Activated CD8-positive, alpha-beta memory T cell treated with anti-CD3 and anti-CD28 coated beads, Interleukin-2, amount 50 U/mL, for 4 hours (primary cell): Measurements from ENCODE around the gene ID3.

Experiments used
- DNase-seq: peaks from one replicate; pipeline ENCODE4 v3.0.0-alpha.2; 2020

The ID3 gene

DNA sequence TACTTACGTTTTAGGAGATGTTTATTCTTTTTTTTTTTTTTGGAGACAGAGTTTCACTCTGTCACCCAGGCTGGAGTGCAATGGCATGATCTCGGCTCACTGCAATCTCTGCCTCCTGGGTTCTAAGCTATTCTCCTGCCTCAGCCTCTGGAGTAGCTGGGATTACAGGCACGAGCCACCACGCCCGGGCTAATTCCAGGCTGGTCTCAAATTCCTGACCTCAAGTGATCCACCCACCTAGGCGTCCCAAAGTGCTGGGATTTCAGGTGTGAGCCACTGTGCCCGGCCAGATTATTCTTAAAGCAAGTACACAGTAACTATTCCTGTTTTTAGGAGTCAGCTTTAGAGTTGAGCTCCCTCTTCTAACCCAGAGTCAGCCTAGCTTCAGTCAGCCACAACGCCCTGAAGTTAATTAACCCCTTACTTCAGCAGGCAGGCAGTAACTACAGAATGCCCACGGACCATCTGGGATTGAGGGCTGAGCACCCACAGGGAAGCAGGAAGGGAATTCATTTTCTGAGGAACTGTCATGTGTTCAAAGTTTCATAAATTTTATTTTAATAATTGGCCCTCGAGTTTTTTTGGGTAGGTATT lies 5.3 kb upstream of the ID3 start:
- DNase-seq: no peak

DNA sequence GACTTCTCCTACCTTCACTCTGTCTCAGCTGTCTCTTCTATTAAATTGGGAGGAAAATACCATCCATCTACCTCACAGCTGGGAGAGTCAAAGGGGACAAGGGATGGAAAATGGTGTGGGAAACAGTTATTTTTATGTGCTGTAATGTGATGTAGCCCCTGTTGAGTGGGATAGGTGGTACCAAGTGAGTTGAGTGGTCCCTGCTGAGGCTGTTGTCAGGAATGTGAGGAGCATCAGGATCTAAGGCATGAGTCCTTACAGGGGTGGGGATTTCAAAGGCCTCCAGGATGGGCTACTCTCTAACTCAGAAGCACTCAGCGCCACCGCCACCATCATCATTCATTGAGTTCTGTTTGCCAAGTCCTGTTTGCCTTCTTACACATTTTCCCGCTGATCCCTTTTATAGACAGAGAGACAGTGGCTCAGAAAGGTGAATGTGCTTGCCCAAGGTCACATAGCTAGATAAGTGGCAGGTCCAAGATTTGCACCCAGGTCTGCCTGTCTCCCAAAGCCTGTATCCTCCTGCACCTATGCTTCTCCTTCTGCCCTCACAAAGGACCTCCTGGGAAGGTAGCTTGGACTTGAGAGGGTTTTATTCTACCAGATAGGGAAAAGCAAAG lies 4.6 kb upstream of the ID3 start:
- no peak for DNase-seq

DNA sequence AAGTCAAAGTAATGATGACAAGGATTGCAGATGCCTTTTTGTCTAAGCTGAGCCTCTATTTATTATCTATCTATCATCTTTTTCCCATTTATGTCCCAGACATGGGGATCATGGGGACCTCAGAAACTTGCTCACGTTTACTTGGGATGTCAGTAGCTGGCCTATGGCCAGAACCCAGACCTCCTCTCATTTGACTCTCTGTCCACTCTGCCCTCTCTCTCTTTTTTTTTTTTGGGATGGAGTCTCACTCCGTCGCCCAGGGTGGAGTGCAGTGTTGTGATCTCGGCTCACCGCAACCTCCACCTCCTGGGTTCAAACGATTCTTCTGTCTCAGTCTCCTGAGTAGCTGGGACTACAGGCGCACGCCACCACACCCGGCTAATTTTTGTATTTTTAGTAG lies 3.7 kb upstream of the ID3 start:
- no peak for DNase-seq

DNA sequence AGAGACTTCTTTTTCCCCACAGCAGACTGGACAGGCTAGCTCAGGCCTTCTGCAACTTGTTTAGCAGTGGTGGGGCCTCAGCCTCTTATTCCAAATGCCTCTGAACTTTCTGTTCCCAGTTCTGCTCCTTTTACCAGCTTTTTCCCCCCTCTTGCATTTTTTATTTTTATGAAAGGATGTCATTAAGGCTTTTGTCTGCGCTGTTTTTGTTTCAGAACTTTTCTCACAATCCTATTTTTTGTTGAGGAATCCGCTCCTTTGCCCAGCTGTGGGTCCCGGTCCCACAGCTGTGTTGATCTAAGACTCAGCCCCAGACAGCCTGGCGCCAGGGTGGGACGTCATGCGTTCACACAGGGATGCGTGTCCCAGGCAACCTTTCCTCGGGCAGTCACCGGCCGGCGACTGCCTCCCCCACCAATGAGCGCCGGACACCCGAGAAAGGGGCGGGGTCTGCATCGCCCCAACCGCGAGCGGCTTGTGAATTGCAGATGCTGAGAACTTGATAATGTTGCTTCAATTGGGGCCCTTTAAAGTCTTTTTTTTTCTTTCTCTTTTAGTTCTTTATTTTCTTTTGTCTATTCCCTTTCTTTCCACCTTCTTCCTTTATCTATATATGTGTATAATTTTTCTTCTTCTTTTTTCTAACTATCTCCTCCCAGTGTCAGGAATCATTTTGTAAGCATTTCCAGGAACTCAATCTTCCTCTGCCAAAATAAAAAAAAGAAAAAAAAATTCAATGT lies 3.0 kb upstream of the ID3 start:
- DNase-seq: peak; percentile 35

DNA sequence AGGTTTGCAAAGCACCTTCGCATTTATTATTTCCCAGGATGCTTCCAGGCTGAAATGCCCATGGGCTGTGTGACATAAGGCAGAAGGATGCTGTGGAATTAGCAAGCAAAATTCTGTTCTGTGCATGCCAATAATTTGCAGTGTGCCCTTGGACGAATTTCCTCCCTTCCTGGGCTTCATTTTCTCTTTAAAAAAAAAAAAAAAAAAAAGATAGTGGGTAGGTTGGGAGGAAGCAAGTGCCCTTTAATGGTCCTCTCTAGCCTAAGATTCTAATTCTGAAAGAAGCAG lies 2.5 kb upstream of the ID3 start:
- no peak for DNase-seq

DNA sequence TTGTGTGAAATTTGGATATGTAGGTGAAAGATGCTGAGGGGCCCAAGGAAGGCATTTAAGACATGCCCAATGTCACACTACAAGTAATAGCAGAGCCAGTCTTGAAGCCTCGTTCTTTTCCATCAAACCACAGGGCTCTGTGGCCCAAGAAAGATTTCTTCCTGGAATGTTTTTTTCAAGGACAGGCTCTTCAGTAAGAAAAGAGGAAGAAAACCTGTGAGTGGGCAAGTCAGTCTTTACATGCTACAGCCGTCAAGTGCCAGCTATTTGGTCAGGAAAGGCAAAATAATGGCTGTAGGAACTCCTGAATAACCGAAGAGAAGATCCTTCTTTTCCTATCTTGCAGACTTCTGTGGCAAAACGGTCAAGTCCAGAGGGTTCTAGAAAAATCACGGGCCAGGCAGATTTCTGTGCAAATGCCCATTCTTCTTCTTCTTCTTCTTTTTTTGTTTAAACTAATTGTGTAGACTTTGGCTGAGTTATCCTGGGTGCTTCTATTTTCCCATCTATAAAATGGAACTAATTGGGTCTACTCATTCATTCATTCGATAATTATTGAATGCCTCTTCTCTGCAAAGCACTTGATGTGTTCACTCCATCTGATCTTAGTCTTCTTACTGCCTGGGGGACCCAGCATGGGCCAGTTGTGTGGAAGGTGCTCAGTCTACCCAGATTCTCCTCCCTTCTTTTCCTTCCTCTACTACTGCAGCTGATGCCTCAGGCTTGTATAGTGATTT lies 1.9 kb upstream of the ID3 start:
- no peak for DNase-seq

DNA sequence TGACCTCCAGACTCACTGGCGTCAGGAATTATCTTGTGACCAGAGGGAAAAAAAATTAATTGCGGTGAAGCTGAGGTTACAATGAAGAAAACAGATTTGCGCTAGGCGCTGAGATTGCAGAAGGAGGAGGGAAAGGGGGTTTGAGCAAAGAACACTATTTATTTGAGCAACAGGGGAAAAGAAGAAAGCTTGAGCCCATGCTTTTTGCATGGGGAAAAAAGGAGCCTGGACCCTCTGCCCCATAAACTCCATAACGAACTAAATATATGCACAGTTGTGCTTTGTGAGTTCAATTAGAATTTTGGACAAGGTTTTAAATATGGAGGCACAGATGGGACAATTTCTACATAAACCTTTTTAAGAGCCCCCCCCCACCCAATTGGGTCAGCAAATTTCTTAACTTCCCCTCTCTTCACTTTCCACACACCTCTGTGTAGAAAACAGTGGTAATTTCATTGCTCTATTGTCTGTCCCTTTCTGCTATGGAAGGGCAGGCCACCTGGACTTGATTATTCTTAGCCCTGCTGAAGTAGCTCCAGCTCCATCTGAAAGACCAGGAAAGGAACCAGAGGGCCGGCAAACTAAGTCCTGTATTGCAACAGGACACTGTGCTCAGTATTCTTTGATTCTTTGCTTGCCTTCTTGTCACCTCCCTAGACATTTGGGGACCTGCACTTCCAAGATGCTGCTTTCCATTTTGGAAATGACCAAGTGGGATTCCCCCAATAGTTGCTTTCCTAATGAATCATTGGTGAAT lies 862 bp upstream of the ID3 start:
- no peak for DNase-seq

- peak; percentile 21 for DNase-seq
Measured at GRCh38 chr1:23558872-23559135, 497 bp downstream of the ID3 start.

DNA sequence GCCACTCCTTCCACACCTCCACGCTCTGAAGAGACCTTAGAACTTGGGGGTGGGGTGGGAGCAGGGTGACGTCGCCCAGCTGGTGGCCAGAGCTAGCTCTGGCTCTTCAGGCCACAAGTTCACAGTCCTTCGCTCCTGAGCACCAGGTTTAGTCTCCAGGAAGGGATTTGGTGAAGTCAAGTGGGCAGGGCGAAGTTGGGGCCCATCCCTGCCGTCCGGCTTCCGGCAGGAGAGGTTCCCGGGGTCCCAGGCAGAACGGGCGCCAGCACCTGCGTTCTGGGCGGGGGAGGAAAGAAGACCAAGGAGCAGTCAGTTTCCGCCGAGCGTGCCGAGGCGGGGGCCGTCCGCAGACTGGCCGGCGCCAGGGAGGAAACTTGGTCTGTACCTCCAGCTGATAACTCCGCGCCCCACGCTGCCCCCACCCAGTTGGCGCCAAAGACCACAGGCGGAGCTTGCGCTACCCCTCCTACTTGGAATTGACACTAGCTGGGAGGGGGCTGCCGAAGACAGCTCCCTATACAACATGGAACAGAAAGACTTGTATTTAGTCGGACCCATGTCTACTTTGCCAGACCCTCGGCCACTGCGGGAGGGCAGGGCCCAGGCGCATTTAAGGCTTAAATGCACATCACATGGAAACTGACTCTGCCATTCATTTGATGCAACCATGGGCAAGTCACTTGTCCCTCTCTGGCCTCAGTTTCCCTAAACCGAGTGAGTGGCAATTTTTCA lies 995 bp downstream of the ID3 start:
- DNase-seq: peak; percentile 32

- DNase-seq: no peak
Measured at GRCh38 chr1:23557471-23558124, 1.7 kb downstream of the ID3 start.

GRCh38 chr1:23556635-23557470 lies 2.4 kb downstream of the ID3 start:
- DNase-seq: no peak

DNA sequence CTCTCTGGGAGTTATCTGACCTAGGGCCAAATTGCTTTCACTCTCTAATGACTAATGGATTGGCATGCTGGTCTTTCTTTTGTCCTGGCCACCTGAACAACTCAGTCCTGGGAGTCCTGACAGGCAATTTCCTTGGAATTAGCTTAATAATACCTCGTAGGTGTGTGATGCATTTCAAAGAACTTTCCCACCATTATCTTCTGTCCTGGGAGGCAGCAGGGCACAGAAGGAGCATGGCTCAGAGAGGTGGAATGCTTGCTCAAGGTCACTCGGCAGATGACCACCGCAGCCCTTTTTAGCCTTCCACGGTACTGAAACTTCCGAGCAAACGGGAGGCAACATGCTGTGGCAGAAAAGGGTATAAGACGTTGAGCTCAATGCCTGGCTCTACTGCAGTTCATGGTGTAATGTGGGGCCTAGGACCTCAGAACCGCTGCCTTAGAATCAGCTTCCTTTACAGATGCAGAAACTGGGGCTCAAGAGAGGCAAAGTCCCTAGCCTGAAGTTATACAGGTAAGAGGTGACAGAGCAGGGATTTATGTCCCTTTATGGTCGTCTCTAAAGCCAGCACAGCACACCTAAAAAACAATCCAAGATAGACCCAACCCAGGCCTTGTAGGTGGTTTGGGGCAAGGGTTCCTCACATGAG lies 3.2 kb downstream of the ID3 start:
- DNase-seq: no peak

- DNase-seq: no peak
Measured at GRCh38 chr1:23555270-23555985, 3.9 kb downstream of the ID3 start.

- DNase-seq: peak; percentile 83
Measured at GRCh38 chr1:23554481-23555269, 4.6 kb downstream of the ID3 start.

DNA sequence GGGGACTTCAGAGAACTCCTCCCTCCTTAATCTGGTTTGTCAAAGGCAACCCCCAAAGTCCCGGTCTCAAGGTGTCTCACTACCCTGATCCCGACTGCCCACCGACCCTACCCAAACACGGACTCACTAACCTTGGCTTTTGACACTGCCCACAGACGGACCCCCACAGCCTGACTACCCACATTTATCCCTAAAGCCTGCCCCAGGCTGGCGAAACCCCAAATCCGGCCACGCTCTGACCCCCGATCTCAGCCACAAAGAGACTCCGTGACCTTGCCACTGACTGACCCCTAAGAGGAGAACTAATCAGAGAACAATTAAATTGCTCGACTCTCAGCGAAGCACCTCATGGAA lies 5.2 kb downstream of the ID3 start:
- no peak for DNase-seq

- no peak for DNase-seq
Measured at GRCh38 chr1:23553231-23554126, 5.8 kb downstream of the ID3 start.

DNA sequence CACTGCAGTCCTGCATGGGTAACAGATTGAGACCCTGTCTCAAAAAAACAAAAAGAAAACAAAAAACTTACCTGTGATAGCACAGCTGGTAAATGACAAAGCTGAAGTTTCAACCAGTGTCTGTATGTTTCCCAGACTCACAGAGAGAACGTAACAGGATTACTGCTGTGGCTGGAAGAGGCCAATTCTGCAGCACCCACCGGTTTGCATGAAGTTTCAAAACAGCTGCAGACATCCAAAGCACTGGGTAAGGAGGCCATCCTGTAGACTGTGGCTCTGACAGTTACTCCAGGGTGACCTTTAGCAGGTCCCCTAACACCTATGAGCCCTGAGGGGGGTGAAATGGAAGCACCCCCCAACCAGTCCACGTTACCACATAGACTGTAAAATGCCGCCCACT lies 7.5 kb downstream of the ID3 start:
- no peak for DNase-seq

DNA sequence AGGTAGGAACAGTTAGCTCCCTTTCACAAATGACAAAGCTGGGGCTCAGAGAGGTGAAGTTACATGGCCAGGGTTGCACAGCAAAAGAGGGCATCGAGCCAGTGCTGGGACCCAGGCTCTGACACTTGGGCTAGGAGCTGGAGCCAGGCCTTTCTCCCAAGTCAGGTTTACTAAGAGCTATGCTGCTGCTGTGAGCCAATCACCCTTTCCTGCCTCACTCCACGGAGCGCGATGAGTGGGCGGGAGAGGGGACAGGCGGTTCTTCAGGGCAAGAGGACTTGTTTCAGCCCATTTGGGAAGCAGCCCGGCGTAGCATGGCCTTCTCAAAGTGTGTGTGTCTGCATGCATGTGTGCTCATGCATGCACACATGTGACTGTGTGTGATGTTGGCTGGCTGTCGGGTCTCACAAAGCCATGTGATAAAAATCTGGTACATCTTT lies 10.6 kb downstream of the ID3 start:
- DNase-seq: no peak
